Smooth muscle cell (in vitro differentiated cells): Measurements from ENCODE around the gene DDIT4L. TPM values are rescaled to one million over a fixed set of nuclear protein-coding genes. Genes with fewer than 3 reads are reported as not detected.
"Not testable (repeated sequence)": the region's sequence is repeated elsewhere in the genome, so short reads cannot be mapped to it uniquely, and the experiment has no call there.

ENCODE experiments used
- DNase-seq: peaks from one replicate; lab custom pipeline; 2025; ENCODE audit not compliant: unreplicated experiment; lab: John Stamatoyannopoulos, UW
- H2AFZ ChIP-seq: fragments of 200-600 bp; sonication (generic); 2 replicates; pipeline ENCODE4 v1.6.0; 2016; ENCODE audit warnings: antibody characterized with exemption, low read depth, mild to moderate bottlenecking
- H3F3A ChIP-seq: fragments of 200-600 bp; sonication (generic); 2 replicates; pipeline ENCODE4 v1.6.0; 2017; ENCODE audit warnings: antibody characterized with exemption, low read depth
- H3K27ac ChIP-seq: fragments of 200-600 bp; sonication (generic); 2 replicates; pipeline ENCODE4 v1.5.1; 2016; ENCODE audit warnings: low read depth, mild to moderate bottlenecking
- H3K27me3 ChIP-seq: fragments of 200-600 bp; sonication (generic); 2 replicates; pipeline ENCODE4 v1.6.1; 2016; ENCODE audit warnings: low read depth, mild to moderate bottlenecking
- H3K36me3 ChIP-seq: fragments of 200-600 bp; sonication (generic); 2 replicates; pipeline ENCODE4 v1.5.1; 2016; ENCODE audit warnings: low read depth
- H3K4me1 ChIP-seq: fragments of 200-600 bp; sonication (generic); 2 replicates; pipeline ENCODE4 v1.5.1; 2016; ENCODE audit warnings: low read depth
- H3K4me2 ChIP-seq: fragments of 200-600 bp; sonication (generic); 2 replicates; pipeline ENCODE4 v1.6.0; 2016; ENCODE audit warnings: mild to moderate bottlenecking
- H3K4me3 ChIP-seq: fragments of 200-600 bp; sonication (generic); 2 replicates; pipeline ENCODE4 v1.5.1; 2016; ENCODE audit warnings: mild to moderate bottlenecking
- H3K79me2 ChIP-seq: fragments of 200-600 bp; sonication (generic); 2 replicates; pipeline ENCODE4 v1.6.0; 2016; ENCODE audit warnings: low read depth, mild to moderate bottlenecking
- H3K9ac ChIP-seq: fragments of 200-600 bp; sonication (generic); 2 replicates; pipeline ENCODE4 v1.6.0; 2016; ENCODE audit warnings: low read depth
- H3K9me3 ChIP-seq: fragments of 200-600 bp; sonication (generic); replicated peaks from 2 replicates; pipeline ENCODE4 v1.5.1; 2016; ENCODE audit warnings: low read depth
- H4K20me1 ChIP-seq: fragments of 200-600 bp; sonication (generic); 2 replicates; pipeline ENCODE4 v1.6.0; 2016; ENCODE audit warnings: low read depth
- CTCF ChIP-seq: fragments of 200-600 bp; sonication (generic); IDR thresholded peaks from 2 replicates; pipeline ENCODE4 v1.5.1; 2017; ENCODE audit warnings: borderline replicate concordance, mild to moderate bottlenecking, antibody characterized with exemption; ENCODE audit not compliant: insufficient read depth, poor library complexity, severe bottlenecking
- WGBS: methylation state at CpG from one replicate; pipeline ENCODE4 v1.1.7; 2016; ENCODE audit warnings: low lambda C conversion rate; 5-methylcytosine and 5-hydroxymethylcytosine counted together
- polyA plus RNA-seq: library from polyadenylated mRNA; unstranded; fragments of >200 nt; fragmentation: Nextera tagmentation; extraction: Ambion mirVana; gene quantifications from 2 replicates; pipeline ENCODE4 v1.2.1, GENCODE V29; 2016
- total RNA-seq: library from RNA; depleted of rRNA; stranded (reverse); fragments of >200 nt; gene quantifications from 2 replicates; pipeline ENCODE4 v1.2.3, GENCODE V29; 2014

DDIT4L gene
- total and polyA plus RNA-seq, 2 experiments from 2014 or later = 0.31 TPM; not detected in 1

DNA sequence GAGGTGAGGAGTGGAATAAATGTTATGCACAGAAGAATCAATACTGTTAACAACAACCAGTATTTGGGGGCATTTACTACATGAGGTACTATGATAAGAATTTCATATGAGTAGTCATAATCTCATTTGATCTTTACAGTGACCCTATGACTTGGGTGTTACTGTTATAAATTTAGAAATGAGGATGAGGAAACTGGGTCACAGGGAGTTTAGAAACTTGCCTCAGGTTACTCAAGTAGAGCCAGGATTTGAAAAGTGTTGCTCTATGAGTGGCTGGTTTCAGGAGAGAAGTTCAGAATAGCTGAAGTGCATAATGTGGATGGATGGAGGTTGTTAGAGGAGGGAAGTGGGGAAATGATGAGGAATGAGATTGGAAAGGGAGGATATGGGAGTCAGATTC lies 16.6 kb upstream of the DDIT4L start:
- TF ChIP-seq CTCF = no peak
- H3K27me3 ChIP-seq = no peaks in the 10 kb centered on the region
- no peak overlapping the region for H3K27ac ChIP-seq
- no peaks in the 10 kb centered on the region for H3K4me1 ChIP-seq
- H3K4me3 ChIP-seq = no peak overlapping the region
- H3K36me3 ChIP-seq = no peaks in the 10 kb centered on the region
- no peak for DNase-seq
- H4K20me1 ChIP-seq = no peaks in the 10 kb centered on the region
- H3K9ac ChIP-seq = no peak overlapping the region
- H3K4me2 ChIP-seq = no peak overlapping the region
- H3F3A ChIP-seq = no peaks in the 10 kb centered on the region
- no peaks in the 10 kb centered on the region for H3K79me2 ChIP-seq
- no peak overlapping the region for H2AFZ ChIP-seq
- no peaks in the 10 kb centered on the region for H3K9me3 ChIP-seq

GRCh38 chr4:100198061-100198460 lies 7.8 kb upstream of the DDIT4L start:
- Histone ChIP-seq H3K4me3 (no peak overlapping the region), H3K4me2 (no peak overlapping the region), H3K4me1 (no peaks in the 10 kb centered on the region), H3K9ac (no peak overlapping the region), H3K27ac (no peak overlapping the region), H2AFZ (no peak overlapping the region), H3F3A (no peaks in the 10 kb centered on the region), H3K79me2 (no peaks in the 10 kb centered on the region), H4K20me1 (no peaks in the 10 kb centered on the region), H3K9me3 (no peaks in the 10 kb centered on the region), H3K36me3 (no peaks in the 10 kb centered on the region), H3K27me3 (peaks cover 7% of the 10 kb centered on the region)
- 93% methylated on average over 1 of the region's 1 CpG for WGBS
- DNase-seq = no peak
- TF ChIP-seq CTCF = no peak

DNA sequence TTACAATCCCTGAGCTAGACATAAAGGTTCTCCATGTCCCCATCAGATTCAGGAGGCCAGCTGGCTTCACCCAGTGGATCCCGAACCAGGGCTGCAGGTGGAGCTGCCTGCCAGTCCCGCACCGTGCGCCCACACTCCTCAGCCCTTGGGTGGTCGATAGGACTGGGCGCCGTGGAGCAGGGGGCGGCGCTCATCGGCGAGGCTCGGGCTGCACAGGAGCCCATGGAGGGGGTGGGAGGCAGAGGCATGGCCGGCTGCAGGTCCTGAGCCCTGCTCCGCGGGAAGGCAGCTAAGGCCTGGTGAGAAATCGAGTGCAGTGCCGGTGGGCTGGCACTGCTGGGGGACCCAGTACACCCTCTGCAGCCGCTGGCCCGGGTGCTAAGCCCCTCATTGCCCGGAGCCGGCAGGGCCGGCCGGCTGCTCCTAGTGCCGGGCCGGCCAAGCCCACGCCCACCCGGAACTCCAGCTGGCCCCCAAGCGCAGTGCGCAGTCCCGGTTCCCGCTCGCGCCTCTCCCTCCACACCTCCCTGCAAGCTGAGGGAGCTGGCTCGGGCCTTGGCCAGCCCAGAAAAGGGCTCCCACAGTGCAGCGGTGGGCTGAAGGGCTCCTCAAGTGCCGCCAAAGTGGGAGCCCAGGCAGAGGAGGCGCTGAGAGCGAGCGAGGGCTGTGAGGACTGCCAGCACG lies 6.3 kb upstream of the DDIT4L start:
- not testable (repeated sequence) for H3K36me3 ChIP-seq, H3K4me3 ChIP-seq, DNase-seq, H3K79me2 ChIP-seq, H2AFZ ChIP-seq, H3F3A ChIP-seq, H3K4me1 ChIP-seq, H3K27ac ChIP-seq, H4K20me1 ChIP-seq, H3K4me2 ChIP-seq, H3K9ac ChIP-seq, H3K9me3 ChIP-seq
- H3K27me3 ChIP-seq = peaks cover 11% of the 10 kb centered on the region
- 96% methylated on average over 39 of the region's 40 CpGs for WGBS

GRCh38 chr4:100190643-100191600 lies 654 bp upstream of the DDIT4L start:
- Histone ChIP-seq H3F3A (no peaks in the 10 kb centered on the region), H2AFZ (peak overlapping the region; percentile 74), H3K4me1 (no peaks in the 10 kb centered on the region), H3K36me3 (no peaks in the 10 kb centered on the region), H4K20me1 (no peaks in the 10 kb centered on the region), H3K79me2 (no peaks in the 10 kb centered on the region), H3K9me3 (no peaks in the 10 kb centered on the region), H3K4me2 (peak overlapping the region; percentile 88), H3K27ac (no peak overlapping the region), H3K4me3 (peak overlapping the region; percentile 67), H3K9ac (no peak overlapping the region), H3K27me3 (peaks cover 61% of the 10 kb centered on the region)
- WGBS = 6% methylated on average over 37 of the region's 37 CpGs
- peak; percentile 11 for DNase-seq
- TF ChIP-seq CTCF = no peak
